GM23338 (cell line): ENCODE data around the gene SEMA4C.

Source experiments
- CREB1 ChIP-seq: fragments of 250-450 bp; sonication (Bioruptor Pico); IDR thresholded peaks from 2 replicates; pipeline ENCODE4 v1.5.0; 2020; ENCODE audit warnings: low read depth, mild to moderate bottlenecking, moderate library complexity
- EZH2 ChIP-seq: fragments of 200-600 bp; sonication (generic); IDR thresholded peaks from one replicate; pipeline ENCODE4 v1.8.0; 2017; ENCODE audit warnings: antibody characterized with exemption, mild to moderate bottlenecking, low read depth; ENCODE audit not compliant: unreplicated experiment
- EZH2phosphoT487 ChIP-seq: fragments of 200-600 bp; sonication (generic); IDR thresholded peaks from one replicate; pipeline ENCODE4 v1.8.1; 2018; ENCODE audit warnings: antibody characterized with exemption; ENCODE audit not compliant: unreplicated experiment
- JUNB ChIP-seq: IDR thresholded peaks from one replicate; pipeline ENCODE4 v1.6.1; 2016; ENCODE audit warnings: antibody characterized with exemption; ENCODE audit not compliant: unreplicated experiment
- NANOG ChIP-seq: IDR thresholded peaks from 2 replicates; pipeline ENCODE4 v1.6.1; 2016; ENCODE audit warnings: antibody characterized with exemption, borderline replicate concordance
- POLR2AphosphoS5 ChIP-seq: IDR thresholded peaks from 2 replicates; pipeline ENCODE4 v1.6.1; 2016; ENCODE audit warnings: antibody characterized with exemption, low read depth
- ZNF114 ChIP-seq: fragments of 250-450 bp; sonication (Bioruptor Pico); IDR thresholded peaks from 2 replicates; pipeline ENCODE4 v1.5.0; 2020; ENCODE audit warnings: mild to moderate bottlenecking, moderate library complexity
- ZNF331 ChIP-seq: fragments of 250-450 bp; sonication (Bioruptor Pico); IDR thresholded peaks from 2 replicates; pipeline ENCODE4 v1.5.0; 2020; ENCODE audit warnings: low read depth, mild to moderate bottlenecking, moderate library complexity
- TF ChIP-seq, protein P1 (sequence below), 2 experiments: fragments of 200-600 bp in 1 of 2; sonication (generic) in 1 of 2; conservative IDR thresholded peaks; 2 replicates each; pipeline versions ENCODE4 v1.5.1 to v1.6.1; 2016 to 2017; ENCODE audit warnings: antibody characterized with exemption in 2 of 2, low read depth in 2 of 2, mild to moderate bottlenecking in 2 of 2, moderate library complexity in 1 of 2
- TF ChIP-seq, protein P2 (sequence below): IDR thresholded peaks from 2 replicates; pipeline ENCODE4 v1.6.1; 2016; ENCODE audit warnings: antibody characterized with exemption
- TF ChIP-seq, protein P3 (sequence below): IDR thresholded peaks from one replicate; pipeline ENCODE4 v1.6.1; 2018; ENCODE audit warnings: antibody characterized with exemption; ENCODE audit not compliant: unreplicated experiment

DNA sequence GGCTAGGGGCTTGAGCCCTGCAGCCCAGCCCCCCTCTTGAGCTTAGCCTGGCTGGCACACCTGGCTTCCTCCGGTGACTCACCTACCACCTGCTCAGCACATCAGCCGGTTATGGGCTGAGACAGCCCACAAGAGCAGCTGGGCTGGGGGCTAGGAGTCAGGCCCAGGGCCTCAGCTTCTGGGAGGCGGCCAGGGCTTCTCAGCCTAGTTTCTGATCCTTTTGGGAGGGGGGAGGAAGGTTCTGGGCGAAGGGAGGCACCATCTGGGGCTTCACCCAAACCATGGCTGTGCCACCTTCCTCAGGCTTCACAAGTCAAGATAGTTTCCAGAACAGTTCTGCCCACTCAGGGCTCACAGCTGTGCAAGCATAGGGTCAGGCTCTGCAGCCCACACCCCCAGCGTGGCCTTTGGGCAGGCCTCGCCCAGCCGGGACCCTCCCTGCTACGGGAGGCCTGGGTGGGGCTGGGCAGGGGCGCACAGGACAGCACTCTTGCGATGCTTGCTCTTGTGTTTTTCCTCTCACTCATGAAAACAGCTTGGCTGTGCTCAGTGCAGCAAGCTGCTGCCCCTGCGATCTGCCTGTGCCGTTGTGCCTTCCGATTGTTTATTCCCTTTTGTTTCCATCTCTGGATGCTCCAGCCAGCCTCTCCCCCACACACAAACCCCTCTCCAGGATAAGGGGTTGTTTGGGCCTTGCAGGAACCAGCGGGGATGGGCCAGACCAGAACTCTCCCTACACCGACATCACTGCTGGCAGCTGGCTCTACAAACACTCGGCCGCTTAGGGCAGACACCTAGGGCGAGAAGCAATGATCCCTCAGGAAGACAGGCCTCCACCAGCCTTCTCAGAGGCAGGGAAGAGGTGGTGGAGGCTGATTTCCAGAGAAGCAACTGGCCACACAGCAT, 26.1 kb upstream of the SEMA4C start:
- TF ChIP-seq, protein P1, sequence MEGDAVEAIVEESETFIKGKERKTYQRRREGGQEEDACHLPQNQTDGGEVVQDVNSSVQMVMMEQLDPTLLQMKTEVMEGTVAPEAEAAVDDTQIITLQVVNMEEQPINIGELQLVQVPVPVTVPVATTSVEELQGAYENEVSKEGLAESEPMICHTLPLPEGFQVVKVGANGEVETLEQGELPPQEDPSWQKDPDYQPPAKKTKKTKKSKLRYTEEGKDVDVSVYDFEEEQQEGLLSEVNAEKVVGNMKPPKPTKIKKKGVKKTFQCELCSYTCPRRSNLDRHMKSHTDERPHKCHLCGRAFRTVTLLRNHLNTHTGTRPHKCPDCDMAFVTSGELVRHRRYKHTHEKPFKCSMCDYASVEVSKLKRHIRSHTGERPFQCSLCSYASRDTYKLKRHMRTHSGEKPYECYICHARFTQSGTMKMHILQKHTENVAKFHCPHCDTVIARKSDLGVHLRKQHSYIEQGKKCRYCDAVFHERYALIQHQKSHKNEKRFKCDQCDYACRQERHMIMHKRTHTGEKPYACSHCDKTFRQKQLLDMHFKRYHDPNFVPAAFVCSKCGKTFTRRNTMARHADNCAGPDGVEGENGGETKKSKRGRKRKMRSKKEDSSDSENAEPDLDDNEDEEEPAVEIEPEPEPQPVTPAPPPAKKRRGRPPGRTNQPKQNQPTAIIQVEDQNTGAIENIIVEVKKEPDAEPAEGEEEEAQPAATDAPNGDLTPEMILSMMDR (conservative IDR thresholded peaks at IDR 0.05; ENCODE audit: low read depth in 2 of 2): no peak
- TF ChIP-seq POLR2AphosphoS5 (no peak), EZH2 (no peak), EZH2phosphoT487 (no peak), ZNF114 (CRISPR knock-in tag) (no peak), ZNF331 (no peak), CREB1 (CRISPR knock-in tag) (no peak), NANOG (no peak), JUNB (no peak)
- TF ChIP-seq, protein P2, sequence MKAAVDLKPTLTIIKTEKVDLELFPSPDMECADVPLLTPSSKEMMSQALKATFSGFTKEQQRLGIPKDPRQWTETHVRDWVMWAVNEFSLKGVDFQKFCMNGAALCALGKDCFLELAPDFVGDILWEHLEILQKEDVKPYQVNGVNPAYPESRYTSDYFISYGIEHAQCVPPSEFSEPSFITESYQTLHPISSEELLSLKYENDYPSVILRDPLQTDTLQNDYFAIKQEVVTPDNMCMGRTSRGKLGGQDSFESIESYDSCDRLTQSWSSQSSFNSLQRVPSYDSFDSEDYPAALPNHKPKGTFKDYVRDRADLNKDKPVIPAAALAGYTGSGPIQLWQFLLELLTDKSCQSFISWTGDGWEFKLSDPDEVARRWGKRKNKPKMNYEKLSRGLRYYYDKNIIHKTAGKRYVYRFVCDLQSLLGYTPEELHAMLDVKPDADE: no peak
- TF ChIP-seq, protein P3, sequence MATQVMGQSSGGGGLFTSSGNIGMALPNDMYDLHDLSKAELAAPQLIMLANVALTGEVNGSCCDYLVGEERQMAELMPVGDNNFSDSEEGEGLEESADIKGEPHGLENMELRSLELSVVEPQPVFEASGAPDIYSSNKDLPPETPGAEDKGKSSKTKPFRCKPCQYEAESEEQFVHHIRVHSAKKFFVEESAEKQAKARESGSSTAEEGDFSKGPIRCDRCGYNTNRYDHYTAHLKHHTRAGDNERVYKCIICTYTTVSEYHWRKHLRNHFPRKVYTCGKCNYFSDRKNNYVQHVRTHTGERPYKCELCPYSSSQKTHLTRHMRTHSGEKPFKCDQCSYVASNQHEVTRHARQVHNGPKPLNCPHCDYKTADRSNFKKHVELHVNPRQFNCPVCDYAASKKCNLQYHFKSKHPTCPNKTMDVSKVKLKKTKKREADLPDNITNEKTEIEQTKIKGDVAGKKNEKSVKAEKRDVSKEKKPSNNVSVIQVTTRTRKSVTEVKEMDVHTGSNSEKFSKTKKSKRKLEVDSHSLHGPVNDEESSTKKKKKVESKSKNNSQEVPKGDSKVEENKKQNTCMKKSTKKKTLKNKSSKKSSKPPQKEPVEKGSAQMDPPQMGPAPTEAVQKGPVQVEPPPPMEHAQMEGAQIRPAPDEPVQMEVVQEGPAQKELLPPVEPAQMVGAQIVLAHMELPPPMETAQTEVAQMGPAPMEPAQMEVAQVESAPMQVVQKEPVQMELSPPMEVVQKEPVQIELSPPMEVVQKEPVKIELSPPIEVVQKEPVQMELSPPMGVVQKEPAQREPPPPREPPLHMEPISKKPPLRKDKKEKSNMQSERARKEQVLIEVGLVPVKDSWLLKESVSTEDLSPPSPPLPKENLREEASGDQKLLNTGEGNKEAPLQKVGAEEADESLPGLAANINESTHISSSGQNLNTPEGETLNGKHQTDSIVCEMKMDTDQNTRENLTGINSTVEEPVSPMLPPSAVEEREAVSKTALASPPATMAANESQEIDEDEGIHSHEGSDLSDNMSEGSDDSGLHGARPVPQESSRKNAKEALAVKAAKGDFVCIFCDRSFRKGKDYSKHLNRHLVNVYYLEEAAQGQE: no peak
